A673 (cell line): ENCODE results near the gene LAD1.

ENCODE experiments used
- CTCF ChIP-seq: fragments of 300-800, 200-600 bp; sonication (generic); conservative IDR thresholded peaks from 2 replicates; pipeline ENCODE4 v1.5.1; 2017; ENCODE audit warnings: low read depth, mild to moderate bottlenecking, antibody characterized with exemption, low read length, moderate library complexity, mixed read lengths
- EZH2 ChIP-seq: fragments of 200-600 bp; sonication (generic); IDR thresholded peaks from 2 replicates; pipeline ENCODE4 v1.6.1; 2017; ENCODE audit warnings: borderline replicate concordance, low read depth, mild to moderate bottlenecking, mixed read lengths, antibody characterized with exemption, low read length; ENCODE audit not compliant: poor library complexity, severe bottlenecking

- TF ChIP-seq EZH2 (no peak), CTCF (no peak)
Measured at GRCh38 chr1:201358596-201358995, 40.5 kb downstream of the LAD1 start.
